ENCODE results near the gene MEMO1. TPM values are rescaled to one million over a fixed set of nuclear protein-coding genes. Genes with fewer than 3 reads are reported as not detected.
"Not testable (repeated sequence)": the region's sequence is repeated elsewhere in the genome, so short reads cannot be mapped to it uniquely, and the experiment has no call there.

Gene MEMO1
- total and polyA plus RNA-seq, 2 donors from 2014 or later: 22.2 to 28.6 TPM

- Histone ChIP-seq H3K9ac (ENCODE audit: low read length in 3 of 3) (no peak overlapping the region), H3K27me3 (ENCODE audit: control insufficient read depth, insufficient read depth, low read length) (no peaks in the 10 kb centered on the region), H3K27ac (ENCODE audit: low read depth in 2 of 2, low read length in 2 of 2) (no peak overlapping the region), H3K4me1 (ENCODE audit: control insufficient read depth in 2 of 3, insufficient read depth in 2 of 3, low read depth in 1 of 3, low read length in 3 of 3) (no peaks in the 10 kb centered on the region), H3K9me3 (ENCODE audit: control insufficient read depth in 2 of 3, insufficient read depth in 1 of 3, low read length in 3 of 3) (peaks cover 0 to 7% (median 3%) of the 10 kb centered on the region in 3 donors), H3K4me3 (ENCODE audit: low read length in 3 of 3) (no peak overlapping the region), H3K36me3 (ENCODE audit: control insufficient read depth in 2 of 3, insufficient read depth in 3 of 3, low read length in 3 of 3) (peaks cover 0 to 5% (median 2%) of the 10 kb centered on the region in 3 donors)
- FAIRE-seq (no peak), DNase-seq (no peak)
- TF ChIP-seq CTCF (IDR thresholded peaks at IDR 0.05; ENCODE audit: borderline replicate concordance, extremely low read depth, insufficient read depth): no peak
- intact Hi-C loops (cut with DNase I): no loop called here
Measured at GRCh38 chr2:31901900-31902299, 108.9 kb downstream of the MEMO1 start.

GRCh38 chr2:31900156-31900555 lies 110.7 kb downstream of the MEMO1 start:
- H3K36me3 ChIP-seq (ENCODE audit: control insufficient read depth in 2 of 3, insufficient read depth in 3 of 3, low read length in 3 of 3); H3K27me3 ChIP-seq (ENCODE audit: control insufficient read depth, insufficient read depth, low read length); DNase-seq; intact Hi-C loops (cut with DNase I); H3K9me3 ChIP-seq (ENCODE audit: control insufficient read depth in 2 of 3, insufficient read depth in 1 of 3, low read length in 3 of 3); H3K9ac ChIP-seq (ENCODE audit: low read length in 3 of 3); H3K4me3 ChIP-seq (ENCODE audit: low read length in 3 of 3); H3K27ac ChIP-seq (ENCODE audit: low read depth in 2 of 2, low read length in 2 of 2); FAIRE-seq; H3K4me1 ChIP-seq (ENCODE audit: control insufficient read depth in 2 of 3, insufficient read depth in 2 of 3, low read depth in 1 of 3, low read length in 3 of 3): not testable (repeated sequence)

GRCh38 chr2:31898346-31898745 lies 112.5 kb downstream of the MEMO1 start:
- H3K9ac ChIP-seq (ENCODE audit: low read length in 3 of 3); H3K36me3 ChIP-seq (ENCODE audit: control insufficient read depth in 2 of 3, insufficient read depth in 3 of 3, low read length in 3 of 3); H3K27ac ChIP-seq (ENCODE audit: low read depth in 2 of 2, low read length in 2 of 2); H3K4me1 ChIP-seq (ENCODE audit: control insufficient read depth in 2 of 3, insufficient read depth in 2 of 3, low read depth in 1 of 3, low read length in 3 of 3); H3K27me3 ChIP-seq (ENCODE audit: control insufficient read depth, insufficient read depth, low read length); H3K4me3 ChIP-seq (ENCODE audit: low read length in 3 of 3); intact Hi-C loops (cut with DNase I); FAIRE-seq; H3K9me3 ChIP-seq (ENCODE audit: control insufficient read depth in 2 of 3, insufficient read depth in 1 of 3, low read length in 3 of 3); DNase-seq: not testable (repeated sequence)

GRCh38 chr2:31897340-31897739 lies 113.5 kb downstream of the MEMO1 start:
- H3K9ac ChIP-seq (ENCODE audit: low read length in 3 of 3); FAIRE-seq; intact Hi-C loops (cut with DNase I): not testable (repeated sequence)

GRCh38 chr2:31896293-31896692 lies 114.5 kb downstream of the MEMO1 start:
- Histone ChIP-seq H3K4me1 (ENCODE audit: control insufficient read depth in 2 of 3, insufficient read depth in 2 of 3, low read depth in 1 of 3, low read length in 3 of 3) (no peaks in the 10 kb centered on the region), H3K27me3 (ENCODE audit: control insufficient read depth, insufficient read depth, low read length) (no peaks in the 10 kb centered on the region), H3K4me3 (ENCODE audit: low read length in 3 of 3) (no peak overlapping the region), H3K36me3 (ENCODE audit: control insufficient read depth in 2 of 3, insufficient read depth in 3 of 3, low read length in 3 of 3) (peaks cover 0 to 2% (median 0%) of the 10 kb centered on the region in 3 donors), H3K9ac (ENCODE audit: low read length in 3 of 3) (no peak overlapping the region), H3K9me3 (ENCODE audit: control insufficient read depth in 2 of 3, insufficient read depth in 1 of 3, low read length in 3 of 3) (peaks cover 0 to 7% (median 3%) of the 10 kb centered on the region in 3 donors), H3K27ac (ENCODE audit: low read depth in 2 of 2, low read length in 2 of 2) (no peak overlapping the region)
- no peak for FAIRE-seq
- intact Hi-C loops (cut with DNase I): no loop called here
- TF ChIP-seq CTCF (IDR thresholded peaks at IDR 0.05; ENCODE audit: borderline replicate concordance, extremely low read depth, insufficient read depth): no peak
- no peak for DNase-seq

More at GRCh38 chr2:31897340-31897739, 113.5 kb downstream of the MEMO1 start:
- H3K36me3 ChIP-seq (ENCODE audit: control insufficient read depth in 2 of 3, insufficient read depth in 3 of 3, low read length in 3 of 3); H3K27me3 ChIP-seq (ENCODE audit: control insufficient read depth, insufficient read depth, low read length); H3K27ac ChIP-seq (ENCODE audit: low read depth in 2 of 2, low read length in 2 of 2); H3K9me3 ChIP-seq (ENCODE audit: control insufficient read depth in 2 of 3, insufficient read depth in 1 of 3, low read length in 3 of 3); DNase-seq; H3K4me3 ChIP-seq (ENCODE audit: low read length in 3 of 3); H3K4me1 ChIP-seq (ENCODE audit: control insufficient read depth in 2 of 3, insufficient read depth in 2 of 3, low read depth in 1 of 3, low read length in 3 of 3): not testable (repeated sequence)
